ENCODE data around the gene PRKCQ. TPM values are rescaled to one million over a fixed set of nuclear protein-coding genes. Genes with fewer than 3 reads are reported as not detected.

Gene PRKCQ
- total and polyA plus RNA-seq, 2 of the 13 experiments (the other 11 are each of a cell fraction or from before 2014, with no cell fraction given): 0.13 to 0.35 TPM

- TF ChIP-seq ZNF446 (CRISPR knock-in tag; IDR thresholded peaks at IDR 0.05) (no peak), ZNF670 (CRISPR knock-in tag; IDR thresholded peaks at IDR 0.05; ENCODE audit: borderline replicate concordance) (no peak), CC2D1A (CRISPR knock-in tag; IDR thresholded peaks at IDR 0.05) (no peak), FOXC1 (CRISPR knock-in tag; IDR thresholded peaks at IDR 0.05; ENCODE audit: borderline replicate concordance) (no peak), NFIC (IDR thresholded peaks at IDR 0.05; ENCODE audit: low read length) (no peak), MBNL3 (CRISPR knock-in tag; conservative IDR thresholded peaks at IDR 0.05) (no peak), THAP7 (CRISPR knock-in tag; IDR thresholded peaks at IDR 0.05) (no peak), ZNF275 (CRISPR knock-in tag; IDR thresholded peaks at IDR 0.05; ENCODE audit: borderline replicate concordance) (no peak), KAT7 (CRISPR knock-in tag; IDR thresholded peaks at IDR 0.05; ENCODE audit: borderline replicate concordance) (peak; percentile 77; the same call in 1 of the 2 replicates), RORA (CRISPR knock-in tag; IDR thresholded peaks at IDR 0.05) (no peak), ZGPAT (CRISPR knock-in tag; IDR thresholded peaks at IDR 0.05) (peak; percentile 53; the same call in 1 of the 2 replicates), ZFP90 (CRISPR knock-in tag; IDR thresholded peaks at IDR 0.05; ENCODE audit: borderline replicate concordance) (no peak), KMT2B (CRISPR knock-in tag; IDR thresholded peaks at IDR 0.05) (0 out of 2 replicates have a peak, but pooled peaks have one; percentile 31), JUNB (CRISPR knock-in tag; IDR thresholded peaks at IDR 0.05; ENCODE audit: borderline replicate concordance) (no peak), FOXO4 (CRISPR knock-in tag; conservative IDR thresholded peaks at IDR 0.05) (no peak), CHD4 (IDR thresholded peaks at IDR 0.05; ENCODE audit: borderline replicate concordance, low read length) (no peak), FOXP4 (CRISPR knock-in tag; IDR thresholded peaks at IDR 0.05) (no peak), REPIN1 (CRISPR knock-in tag; IDR thresholded peaks at IDR 0.05; ENCODE audit: borderline replicate concordance, low read depth) (no peak), ZNF317 (CRISPR knock-in tag; IDR thresholded peaks at IDR 0.05) (no peak), ZEB1 (IDR thresholded peaks at IDR 0.05; ENCODE audit: insufficient replicate concordance, low read depth) (no peak), EEA1 (CRISPR knock-in tag; IDR thresholded peaks at IDR 0.05; ENCODE audit: borderline replicate concordance) (no peak)
These were observed 378 bp upstream of the PRKCQ start (continued) for GRCh38 chr10:6580279-6581029.

All from HepG2 (cell line).